Anterior cingulate cortex (tissue), 58 donors: ENCODE results near the gene TMEM86A.
A peak's percentile ranks its signal among the peaks of the same experiment; 100 is the strongest.

Experiments
- DNase-seq, 58 donors: peaks; one replicate each; lab custom pipeline; 2025; lab: John Stamatoyannopoulos, UW

Gene TMEM86A

GRCh38 chr11:18699269-18699596, 654 bp downstream of the TMEM86A start:
- no peak for DNase-seq

- DNase-seq, result peak in 29 of 58 donors; percentile 3 to 61 (median 33)
These were observed 1.3 kb downstream of the TMEM86A start for GRCh38 chr11:18699848-18700261.

GRCh38 chr11:18700375-18700774, 1.8 kb downstream of the TMEM86A start:
- DNase-seq, result peak in 5 of 58 donors; percentile 5 to 38 (median 17)

- no peak for DNase-seq
These were observed 2.3 kb downstream of the TMEM86A start for GRCh38 chr11:18700872-18701271.

GRCh38 chr11:18701614-18702216, 3.1 kb downstream of the TMEM86A start:
- no peak for DNase-seq

- no peak for DNase-seq
These were observed 4.6 kb downstream of the TMEM86A start for GRCh38 chr11:18703001-18703763.

- DNase-seq, result no peak
These were observed 5.6 kb downstream of the TMEM86A start for GRCh38 chr11:18704045-18704645.

- DNase-seq, result peak in 5 of 58 donors; percentile 14 to 57 (median 21)
These were observed 6.1 kb downstream of the TMEM86A start for GRCh38 chr11:18704698-18705097.

GRCh38 chr11:18705651-18706281, 7.2 kb downstream of the TMEM86A start:
- peak in 10 of 58 donors; percentile 32 to 68 (median 41) for DNase-seq

- DNase-seq, result peak in 45 of 58 donors; percentile 5 to 68 (median 39)
These were observed 8.0 kb downstream of the TMEM86A start for GRCh38 chr11:18706330-18707243.

- DNase-seq, result no peak
These were observed 9.3 kb downstream of the TMEM86A start for GRCh38 chr11:18707811-18708340.

- no peak for DNase-seq
These were observed 10.8 kb downstream of the TMEM86A start for GRCh38 chr11:18709414-18709813.

GRCh38 chr11:18710545-18710944, 12.0 kb downstream of the TMEM86A start:
- no peak for DNase-seq

- no peak for DNase-seq
These were observed 15.3 kb downstream of the TMEM86A start for GRCh38 chr11:18713646-18714442.

- DNase-seq, result no peak
These were observed 15.8 kb downstream of the TMEM86A start for GRCh38 chr11:18714443-18714780.

- no peak for DNase-seq
These were observed 16.9 kb downstream of the TMEM86A start for GRCh38 chr11:18715476-18715875.

- peak in 31 of 58 donors; percentile 5 to 87 (median 30) for DNase-seq
These were observed 21.7 kb downstream of the TMEM86A start for GRCh38 chr11:18720091-18720807.

- peak in 53 of 58 donors; percentile 14 to 80 (median 52) for DNase-seq
These were observed 22.4 kb downstream of the TMEM86A start for GRCh38 chr11:18720808-18721560.
